ENCODE data around the gene IQSEC1. TPM values are rescaled to one million over a fixed set of nuclear protein-coding genes. Genes with fewer than 3 reads are reported as not detected.

IQSEC1 gene
- total RNA-seq, 2 donors from 2014 or later: 58.2 to 94.2 TPM

DNA sequence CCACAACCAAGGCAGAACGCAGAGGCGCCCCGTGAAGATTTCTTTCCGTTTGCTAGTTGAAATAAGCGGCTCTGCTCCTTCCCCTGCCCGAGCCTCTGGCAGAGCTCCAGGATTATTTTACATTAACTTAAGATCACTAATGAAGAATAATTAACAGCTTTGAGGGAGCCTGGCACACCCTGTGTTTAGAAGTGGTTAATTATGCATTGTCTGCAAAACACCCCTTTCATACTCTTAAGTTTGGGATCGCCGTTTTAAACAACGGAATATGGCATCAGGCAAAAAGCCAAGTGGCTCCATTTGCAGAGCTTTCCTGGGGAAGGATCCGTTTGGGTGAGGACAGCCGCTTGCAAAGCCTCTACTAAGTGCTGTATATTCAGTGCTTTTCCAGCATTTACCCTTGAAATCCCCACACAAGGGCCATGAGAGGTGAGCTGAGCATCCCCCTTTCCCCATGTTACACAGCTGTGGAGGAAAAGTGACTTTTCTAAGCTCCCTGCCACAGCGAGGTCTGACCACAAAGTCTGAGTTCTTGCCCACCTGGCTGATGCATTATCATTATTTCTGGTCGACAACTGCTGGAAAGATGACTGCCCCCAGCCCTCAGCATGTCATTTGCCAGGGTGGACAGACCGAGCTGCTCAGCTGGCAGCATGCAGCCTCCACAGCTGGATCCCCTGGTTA is 33.9 kb downstream of the IQSEC1 start:
- WGBS: 55% methylated on average over 14 of the region's 14 CpGs
- H3K9me3 ChIP-seq: no peaks in the 10 kb centered on the region
- no peaks in the 10 kb centered on the region for H3K4me1 ChIP-seq (replicated peaks)
- intact Hi-C loops (cut with DNase I): no loop called here
- no peak overlapping the region for H3K4me3 ChIP-seq
- no peaks in the 10 kb centered on the region for H3K27me3 ChIP-seq (replicated peaks; ENCODE audit: insufficient read depth)
- no peak for DNase-seq (ENCODE audit: low spot score)
- H3K36me3 ChIP-seq: no peaks in the 10 kb centered on the region
- TF ChIP-seq, protein P1, sequence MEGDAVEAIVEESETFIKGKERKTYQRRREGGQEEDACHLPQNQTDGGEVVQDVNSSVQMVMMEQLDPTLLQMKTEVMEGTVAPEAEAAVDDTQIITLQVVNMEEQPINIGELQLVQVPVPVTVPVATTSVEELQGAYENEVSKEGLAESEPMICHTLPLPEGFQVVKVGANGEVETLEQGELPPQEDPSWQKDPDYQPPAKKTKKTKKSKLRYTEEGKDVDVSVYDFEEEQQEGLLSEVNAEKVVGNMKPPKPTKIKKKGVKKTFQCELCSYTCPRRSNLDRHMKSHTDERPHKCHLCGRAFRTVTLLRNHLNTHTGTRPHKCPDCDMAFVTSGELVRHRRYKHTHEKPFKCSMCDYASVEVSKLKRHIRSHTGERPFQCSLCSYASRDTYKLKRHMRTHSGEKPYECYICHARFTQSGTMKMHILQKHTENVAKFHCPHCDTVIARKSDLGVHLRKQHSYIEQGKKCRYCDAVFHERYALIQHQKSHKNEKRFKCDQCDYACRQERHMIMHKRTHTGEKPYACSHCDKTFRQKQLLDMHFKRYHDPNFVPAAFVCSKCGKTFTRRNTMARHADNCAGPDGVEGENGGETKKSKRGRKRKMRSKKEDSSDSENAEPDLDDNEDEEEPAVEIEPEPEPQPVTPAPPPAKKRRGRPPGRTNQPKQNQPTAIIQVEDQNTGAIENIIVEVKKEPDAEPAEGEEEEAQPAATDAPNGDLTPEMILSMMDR (IDR thresholded peaks at IDR 0.05): no peak
- TF ChIP-seq POLR2AphosphoS5 (IDR thresholded peaks at IDR 0.05) (no peak), POLR2A (IDR thresholded peaks at IDR 0.05) (no peak)
- no peak overlapping the region for H3K27ac ChIP-seq

DNA sequence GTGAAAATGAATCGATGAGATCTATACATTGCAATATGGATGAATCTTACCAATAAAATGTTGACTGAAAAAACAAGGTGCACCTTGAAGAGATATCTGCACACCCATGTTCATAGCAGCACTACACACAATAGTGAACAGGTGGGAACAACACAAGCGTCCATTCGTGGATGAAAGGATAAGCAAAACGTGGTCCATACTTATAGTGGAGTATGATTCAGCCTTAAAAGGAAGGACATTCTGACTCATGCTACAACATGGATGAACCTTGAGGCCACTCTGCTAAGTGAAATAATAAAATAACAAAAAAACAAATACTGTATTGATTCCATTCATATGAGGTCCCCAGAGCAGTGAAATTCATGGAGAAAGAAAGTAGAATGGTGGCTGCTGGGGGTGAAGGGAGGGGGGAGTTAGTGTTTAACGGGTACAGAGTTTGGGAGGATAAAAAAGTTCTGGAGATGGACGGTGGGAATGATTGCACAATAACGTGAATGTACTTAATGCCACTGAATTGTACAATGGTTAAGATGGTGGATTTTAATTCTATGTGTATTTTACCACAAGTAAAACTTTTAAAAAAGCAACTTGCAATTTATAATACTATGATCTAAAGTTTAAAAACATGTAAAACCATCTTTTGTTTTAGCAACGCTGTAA is 35.6 kb downstream of the IQSEC1 start:
- H3K4me1 ChIP-seq (replicated peaks): no peaks in the 10 kb centered on the region
- no peak overlapping the region for H3K27ac ChIP-seq
- no peaks in the 10 kb centered on the region for H3K9me3 ChIP-seq
- no peak overlapping the region for H3K4me3 ChIP-seq
- intact Hi-C loops (cut with DNase I): no loop called here
- H3K27me3 ChIP-seq (replicated peaks; ENCODE audit: insufficient read depth): no peaks in the 10 kb centered on the region
- no peaks in the 10 kb centered on the region for H3K36me3 ChIP-seq
- no peak for DNase-seq (ENCODE audit: low spot score)
- WGBS: 87% methylated on average over 8 of the region's 8 CpGs
- TF ChIP-seq POLR2A (IDR thresholded peaks at IDR 0.05) (no peak), POLR2AphosphoS5 (IDR thresholded peaks at IDR 0.05) (no peak)
- TF ChIP-seq, protein P1 (IDR thresholded peaks at IDR 0.05): no peak

DNA sequence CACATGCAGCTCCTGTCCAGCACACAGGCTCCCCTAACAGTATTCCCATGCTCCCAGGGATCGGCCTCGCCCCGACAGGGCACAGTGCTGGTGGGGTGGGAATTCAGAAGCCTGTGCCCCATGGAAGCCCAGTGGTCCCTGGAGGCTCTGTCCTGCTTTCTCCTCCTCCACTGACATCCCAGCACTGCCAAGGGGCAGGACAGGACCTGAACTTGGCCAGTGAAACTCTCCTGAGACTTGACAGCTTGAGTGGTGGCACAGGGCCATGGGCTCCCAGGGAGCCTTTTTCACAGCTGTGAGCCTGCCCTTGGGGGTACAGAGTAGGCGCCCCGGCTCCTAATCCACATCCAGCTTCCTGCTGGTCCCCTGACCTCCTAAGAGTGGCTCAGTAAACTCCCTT is 38.4 kb downstream of the IQSEC1 start:
- intact Hi-C loops (cut with DNase I): no loop called here
- H3K9me3 ChIP-seq: no peaks in the 10 kb centered on the region
- WGBS: 86% methylated on average over 5 of the region's 5 CpGs
- no peak overlapping the region for H3K4me3 ChIP-seq
- H3K27ac ChIP-seq: no peak overlapping the region
- no peak for DNase-seq (ENCODE audit: low spot score)
- H3K36me3 ChIP-seq: no peaks in the 10 kb centered on the region
- H3K4me1 ChIP-seq (replicated peaks): no peaks in the 10 kb centered on the region
- TF ChIP-seq, protein P1 (IDR thresholded peaks at IDR 0.05): no peak
- no peak for TF ChIP-seq POLR2A (IDR thresholded peaks at IDR 0.05)
- TF ChIP-seq POLR2AphosphoS5 (IDR thresholded peaks at IDR 0.05): no peak
- H3K27me3 ChIP-seq (replicated peaks; ENCODE audit: insufficient read depth): no peaks in the 10 kb centered on the region

DNA sequence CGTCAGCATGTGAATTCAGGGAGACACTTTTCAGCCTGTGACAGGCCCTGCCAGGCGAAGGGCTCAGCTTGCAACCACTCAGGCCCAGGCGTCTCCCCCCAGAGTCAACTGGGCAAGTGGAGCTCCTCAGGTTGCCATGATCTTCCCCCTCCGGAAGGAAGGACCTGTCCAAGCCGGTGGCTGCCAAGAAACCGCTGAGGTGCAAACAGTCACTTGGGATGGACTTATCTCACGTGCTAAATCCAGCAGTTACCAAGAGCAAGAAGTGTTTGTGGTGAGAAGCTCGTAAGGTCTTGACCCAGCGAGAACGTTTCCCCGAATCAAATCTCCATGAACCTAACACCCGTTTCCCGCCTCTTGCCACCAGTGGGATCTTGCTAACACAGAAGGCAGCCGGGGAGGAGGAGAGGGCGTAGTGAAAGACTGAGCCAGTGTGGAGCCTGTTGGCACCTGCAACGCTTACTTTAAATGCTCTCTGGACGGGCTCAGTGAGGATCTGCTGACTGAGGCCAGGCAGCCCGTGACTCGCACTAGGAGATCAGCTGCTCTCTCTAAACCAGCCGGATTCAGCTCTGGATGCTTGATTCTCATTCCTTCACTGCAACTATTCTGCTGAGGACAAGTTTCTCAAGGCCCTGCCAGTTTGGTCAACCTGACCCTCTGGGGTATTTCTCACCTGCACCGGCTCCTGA is 39.0 kb downstream of the IQSEC1 start:
- intact Hi-C loops (cut with DNase I): no loop called here
- H3K4me1 ChIP-seq (replicated peaks): no peaks in the 10 kb centered on the region
- WGBS: 67% methylated on average over 21 of the region's 21 CpGs
- no peak for DNase-seq (ENCODE audit: low spot score)
- H3K27ac ChIP-seq: no peak overlapping the region
- H3K27me3 ChIP-seq (replicated peaks; ENCODE audit: insufficient read depth): no peaks in the 10 kb centered on the region
- H3K4me3 ChIP-seq: no peak overlapping the region
- H3K9me3 ChIP-seq: no peaks in the 10 kb centered on the region
- no peaks in the 10 kb centered on the region for H3K36me3 ChIP-seq
- TF ChIP-seq POLR2A (IDR thresholded peaks at IDR 0.05) (no peak), POLR2AphosphoS5 (IDR thresholded peaks at IDR 0.05) (no peak)
- TF ChIP-seq, protein P1 (IDR thresholded peaks at IDR 0.05): no peak

Data from prostate gland (tissue), 2 donors.